Activated CD4-positive, alpha-beta T cell treated with anti-CD3 and anti-CD28 coated beads, Interleukin-10, Interleukin-2, amounts not matched to agents 100 ng/mL and 50 ng/mL, durations not matched to agents 16 hours and 8 hours (primary cell): ENCODE data around the gene EEF1AKMT4.

Source experiments
- DNase-seq: peaks from one replicate; pipeline ENCODE4 v3.0.0-alpha.2; 2020

The EEF1AKMT4 gene

DNA sequence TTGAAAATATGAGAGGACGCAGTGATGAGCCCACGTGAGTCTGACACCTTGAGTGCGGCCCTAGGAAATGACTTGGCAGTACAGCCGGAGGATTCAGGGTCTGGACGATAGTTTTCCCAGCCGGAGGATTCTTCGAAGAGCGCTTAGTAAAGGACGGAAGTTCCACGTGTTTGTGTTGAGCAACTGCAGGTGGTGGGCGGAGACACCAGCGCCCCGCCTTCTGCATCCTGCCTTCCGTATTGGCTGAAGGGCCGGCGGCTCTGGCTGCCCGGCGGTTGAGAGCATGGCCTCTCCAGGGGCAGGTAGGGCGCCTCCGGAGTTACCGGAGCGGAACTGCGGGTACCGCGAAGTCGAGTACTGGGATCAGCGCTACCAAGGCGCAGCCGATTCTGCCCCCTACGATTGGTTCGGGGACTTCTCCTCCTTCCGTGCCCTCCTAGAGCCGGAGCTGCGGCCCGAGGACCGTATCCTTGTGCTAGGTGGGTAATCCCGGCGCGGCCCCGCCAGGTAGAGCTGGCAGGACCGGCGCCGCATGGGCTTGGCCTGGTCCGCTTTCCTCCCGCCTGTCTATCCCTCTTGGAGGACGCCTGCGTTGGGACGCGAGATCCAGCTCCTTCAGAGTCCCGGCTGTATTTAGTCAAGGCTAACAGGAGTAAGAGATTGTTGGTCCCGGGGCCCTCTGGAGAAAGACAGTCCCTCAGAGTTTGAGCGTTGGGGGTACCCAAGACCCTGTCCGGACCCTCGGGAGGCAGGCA is at the start of gene EEF1AKMT4:
TSS of gene EEF1AKMT4 (plus strand) at position 261 of the 755 bp plus-strand sequence. CDS start at position 284, 23 bp downstream.
- peak; percentile 99 for DNase-seq

DNA sequence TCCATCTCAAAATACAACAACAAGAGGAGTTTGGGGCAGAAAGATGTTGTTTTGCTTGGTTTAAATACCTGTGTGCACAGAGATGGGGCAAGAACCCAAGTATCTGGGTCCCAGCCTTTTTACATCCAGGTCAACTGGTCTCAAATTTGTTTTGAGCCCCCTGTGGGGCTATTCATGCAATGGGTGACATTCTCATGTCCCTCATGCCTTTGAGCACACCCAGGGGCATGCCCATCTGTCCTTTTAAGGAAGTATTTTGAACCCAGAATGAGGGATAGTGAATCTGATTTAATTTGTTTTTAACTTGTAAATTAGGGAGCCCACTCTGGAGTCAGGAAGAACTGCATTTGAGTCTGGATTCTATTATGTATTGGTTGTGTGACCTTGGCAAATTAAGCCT is 48.6 kb upstream of the EEF1AKMT4 start:
- DNase-seq: no peak

DNA sequence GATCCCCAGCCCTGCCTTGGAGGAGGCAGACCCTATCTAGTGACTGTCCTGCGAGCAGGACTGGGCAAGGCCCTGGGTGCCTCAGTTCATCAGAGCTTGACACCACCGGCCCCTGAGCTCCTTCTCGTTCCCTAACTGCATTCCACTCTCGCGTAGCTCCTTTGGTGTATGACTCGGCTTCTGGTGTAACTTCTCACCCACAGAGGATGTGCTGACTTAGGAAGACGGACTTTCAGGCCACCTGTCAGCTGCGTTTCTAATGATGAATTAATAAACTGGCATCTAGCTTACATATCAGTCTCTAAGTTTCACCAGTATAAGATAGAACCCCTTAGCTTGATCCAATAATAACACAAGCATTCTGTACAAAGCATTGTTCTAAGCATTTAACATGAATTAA is 45.9 kb upstream of the EEF1AKMT4 start:
- DNase-seq: no peak

DNA sequence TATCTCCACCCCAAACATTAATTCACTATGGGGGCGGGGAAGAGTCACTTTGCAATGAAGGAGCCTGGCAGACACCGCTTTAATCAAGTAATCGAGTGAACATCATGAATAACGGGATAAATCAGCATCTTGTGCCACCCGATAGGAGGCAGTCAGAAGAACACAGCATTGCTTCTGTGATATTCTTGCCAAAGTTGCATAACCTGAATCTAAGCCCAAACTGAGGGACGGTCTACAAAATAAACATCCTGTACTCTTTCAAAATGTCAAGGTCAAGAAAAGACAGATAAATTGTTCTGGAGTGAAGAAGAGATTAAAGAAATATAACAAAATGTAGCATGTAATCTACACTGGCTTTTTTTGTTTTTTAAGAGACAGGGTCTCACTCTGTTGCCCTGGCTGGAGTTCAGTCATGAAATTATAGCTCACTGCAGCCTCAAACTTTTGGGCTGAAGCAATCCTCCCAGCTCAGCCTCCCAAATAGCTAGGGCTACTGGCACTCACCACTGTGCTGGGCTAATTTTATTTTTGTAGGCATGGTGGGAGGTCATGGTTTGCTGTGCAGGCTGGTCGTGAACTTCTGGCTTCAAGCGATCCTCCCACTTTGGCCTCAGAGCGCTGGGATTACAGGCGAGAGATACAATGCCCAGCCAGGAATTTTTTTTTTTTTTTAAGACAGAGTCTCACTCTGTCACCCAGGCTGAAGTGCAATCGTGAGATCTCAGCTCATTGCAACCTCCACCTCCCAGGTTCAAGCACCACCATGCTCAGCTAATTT is 40.1 kb upstream of the EEF1AKMT4 start:
- no peak for DNase-seq

DNA sequence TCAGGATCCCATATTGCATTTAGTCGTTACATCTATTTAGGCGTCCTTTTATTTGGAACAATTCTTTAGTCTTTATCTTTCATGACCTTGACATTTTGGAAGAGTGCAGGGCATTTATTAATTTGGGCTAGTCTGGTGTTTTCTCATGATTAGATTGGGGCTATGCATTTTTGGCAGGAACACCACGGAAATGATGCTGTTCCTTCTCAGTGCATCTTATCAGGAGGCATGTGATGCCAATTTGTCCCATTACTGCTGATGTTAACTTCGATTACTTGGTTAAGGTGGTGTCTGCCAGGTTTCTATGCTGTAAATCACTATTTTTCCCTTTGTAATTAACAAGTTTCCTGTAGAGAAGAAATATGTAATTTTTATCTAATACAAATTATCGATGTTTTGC is 38.2 kb upstream of the EEF1AKMT4 start:
- no peak for DNase-seq

DNA sequence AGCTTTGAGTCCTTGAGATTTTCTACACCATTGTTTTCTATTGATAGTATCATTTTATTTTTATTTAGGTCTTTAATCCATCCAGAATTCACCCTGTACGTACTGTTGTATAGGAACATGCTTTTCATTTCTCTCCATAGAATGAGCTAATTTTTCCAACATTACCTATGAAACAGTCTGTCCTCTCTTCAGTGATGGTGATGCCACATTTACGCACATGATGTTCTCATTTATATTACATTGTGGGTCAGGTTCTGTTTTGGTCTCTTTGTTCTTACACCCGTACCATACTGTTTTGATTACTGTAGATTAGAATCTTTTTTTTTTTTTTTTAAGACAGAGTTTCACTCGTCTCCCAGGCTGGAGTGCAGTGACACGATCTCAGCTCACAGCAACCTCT is 37.8 kb upstream of the EEF1AKMT4 start:
- no peak for DNase-seq

DNA sequence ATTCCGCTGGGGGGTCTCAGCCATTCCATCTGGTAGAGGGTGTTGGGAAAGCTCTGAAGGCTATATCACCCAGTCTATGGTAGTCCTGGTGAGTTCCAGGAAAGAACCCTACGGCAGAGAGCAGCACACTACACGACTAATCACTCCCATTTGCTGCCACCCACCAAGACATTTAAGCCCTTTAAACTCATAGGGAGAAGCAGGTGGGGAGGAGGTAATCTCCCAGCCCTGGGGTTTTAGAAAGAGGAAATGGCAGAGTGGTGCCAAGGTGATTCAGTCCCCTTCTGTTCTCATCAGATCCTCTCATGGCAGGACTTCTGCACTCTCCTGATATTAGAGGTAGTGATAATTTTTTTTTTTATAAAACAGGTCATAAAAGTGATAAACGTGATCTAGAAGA is 30.7 kb upstream of the EEF1AKMT4 start:
- no peak for DNase-seq

DNA sequence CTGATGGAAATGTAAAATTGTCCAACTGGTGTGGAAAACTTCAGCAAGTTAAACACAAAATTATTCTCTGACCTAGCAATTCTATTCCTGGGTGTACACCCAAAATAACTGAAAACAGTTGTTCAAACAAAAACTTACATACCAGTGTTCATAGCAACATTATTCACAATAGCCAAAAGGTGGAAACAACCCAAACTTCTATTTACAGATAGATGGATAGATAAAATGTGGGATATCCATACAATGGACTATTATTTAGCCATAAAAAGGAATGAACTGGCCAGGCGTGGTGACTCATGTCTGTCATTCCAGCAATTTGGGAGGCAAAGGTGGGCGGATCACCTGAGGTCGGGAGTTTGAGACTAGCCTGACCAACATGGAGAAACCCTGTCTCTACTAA is 27.0 kb upstream of the EEF1AKMT4 start:
- DNase-seq: no peak

DNA sequence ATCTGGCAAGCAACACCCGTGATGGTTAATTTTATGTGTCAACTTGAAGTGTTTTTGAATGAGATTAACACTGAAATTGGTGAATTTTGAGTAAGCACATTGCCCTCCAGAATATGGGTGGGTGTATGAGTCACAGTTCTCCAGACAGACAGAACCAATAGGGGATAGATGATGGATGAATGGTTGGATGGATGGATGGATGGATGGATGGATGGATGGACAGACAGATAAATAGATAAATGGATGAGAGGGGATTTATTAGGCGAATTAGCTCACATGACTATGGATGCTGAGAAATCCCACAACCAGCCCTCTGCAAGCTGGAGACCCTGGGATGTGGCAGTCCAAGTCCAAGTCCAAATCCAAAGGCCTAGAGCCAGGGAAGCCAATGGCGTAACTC is 25.5 kb upstream of the EEF1AKMT4 start:
- no peak for DNase-seq

DNA sequence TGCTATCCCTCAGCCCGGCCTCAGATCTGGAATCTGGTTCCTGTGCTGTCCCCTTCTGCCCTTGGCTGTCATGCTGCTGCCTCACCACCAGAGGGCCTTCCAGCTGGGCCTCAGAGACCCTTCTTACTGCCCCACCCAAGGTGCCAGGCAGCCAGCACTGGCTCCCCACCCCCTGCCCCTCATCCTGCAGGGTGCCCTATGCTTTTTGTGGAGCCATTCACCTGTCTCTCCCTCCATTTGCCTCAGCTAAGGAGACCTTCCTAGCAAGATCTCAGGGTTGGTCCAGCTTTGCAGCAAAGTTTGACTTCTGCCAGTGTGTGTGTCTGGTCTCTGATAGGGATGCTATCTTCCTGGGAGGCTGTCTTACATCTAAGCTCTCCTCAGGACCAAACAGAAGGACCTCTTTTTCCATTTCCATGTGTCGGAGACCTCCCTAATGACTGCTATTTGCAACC is 22.0 kb upstream of the EEF1AKMT4 start:
- DNase-seq: peak; percentile 64

DNA sequence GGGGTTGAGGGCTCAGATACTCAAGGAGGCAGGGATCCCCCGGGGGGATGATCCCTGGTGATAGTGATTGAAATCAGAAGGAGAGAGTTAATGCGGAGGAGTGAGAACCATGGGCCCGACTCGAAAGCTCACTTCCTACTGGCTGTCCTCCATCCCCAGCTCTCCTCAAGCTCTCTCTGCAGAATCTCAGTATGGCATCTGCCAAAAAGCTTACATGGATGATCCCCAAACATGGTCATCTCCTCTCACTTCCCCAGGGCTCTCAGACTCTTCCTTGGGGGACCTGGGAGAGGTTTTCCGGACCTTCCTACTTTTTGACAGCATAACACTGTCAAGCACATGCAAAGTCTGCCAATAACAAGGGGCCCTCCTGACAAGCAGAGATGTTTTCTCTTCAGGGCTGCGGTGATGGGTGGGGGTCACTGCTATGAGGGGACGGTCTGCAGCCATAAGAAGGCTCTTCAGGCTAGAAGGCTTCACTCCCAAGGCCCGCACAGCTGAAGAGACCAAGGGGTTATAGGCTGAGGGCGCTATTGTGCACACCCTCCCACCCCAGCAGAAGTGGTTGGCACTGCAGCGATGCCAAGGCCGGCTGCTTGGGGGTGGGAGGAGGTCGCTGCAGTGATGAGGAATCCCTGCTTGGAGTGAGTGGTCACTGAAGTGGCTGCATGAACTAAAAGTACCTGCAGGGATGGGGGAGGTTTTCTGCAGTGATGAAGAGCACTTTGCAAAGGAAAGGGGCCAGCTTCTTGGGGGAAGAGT is 20.9 kb upstream of the EEF1AKMT4 start:
- no peak for DNase-seq

DNA sequence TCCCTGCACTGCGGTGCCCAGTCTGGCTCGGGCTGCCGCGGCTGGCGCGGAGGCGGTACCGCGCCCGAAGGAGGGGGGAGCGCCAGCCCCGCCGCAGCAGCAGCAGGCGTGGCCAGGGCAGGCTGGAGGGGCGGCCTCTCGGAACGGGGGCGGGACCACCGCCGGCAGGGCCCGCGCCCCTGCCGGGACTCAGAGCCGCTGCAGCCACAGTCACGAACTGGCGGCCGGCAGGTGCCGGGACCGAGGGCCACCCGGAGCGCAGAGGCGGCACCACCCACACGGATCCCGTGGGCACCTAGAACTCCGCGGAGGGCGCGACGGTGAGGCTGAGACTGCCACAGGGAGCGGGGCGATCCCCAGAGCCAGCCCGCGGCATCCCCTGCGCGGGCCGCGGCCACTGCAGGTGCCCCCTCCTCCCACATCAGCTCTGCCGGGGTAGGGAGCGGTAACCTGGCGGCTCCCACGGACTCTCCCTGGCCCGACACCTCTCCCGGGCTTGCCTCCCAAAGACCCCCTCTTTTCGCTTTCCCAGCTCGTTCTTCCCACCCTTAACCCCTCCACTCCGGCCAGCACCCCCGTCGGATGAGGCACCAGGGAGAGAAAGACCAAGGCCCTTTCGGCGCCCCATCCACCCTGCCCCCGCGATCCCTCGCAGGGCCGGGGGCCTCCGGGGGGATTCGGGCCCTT is 19.9 kb upstream of the EEF1AKMT4 start, which contains the start of gene VWA5B2:
TSS of gene VWA5B2 (plus strand) at position 192 of the 687 bp plus-strand sequence. CDS start 944 bp downstream, outside the sequence.
- peak; percentile 66 for DNase-seq

DNA sequence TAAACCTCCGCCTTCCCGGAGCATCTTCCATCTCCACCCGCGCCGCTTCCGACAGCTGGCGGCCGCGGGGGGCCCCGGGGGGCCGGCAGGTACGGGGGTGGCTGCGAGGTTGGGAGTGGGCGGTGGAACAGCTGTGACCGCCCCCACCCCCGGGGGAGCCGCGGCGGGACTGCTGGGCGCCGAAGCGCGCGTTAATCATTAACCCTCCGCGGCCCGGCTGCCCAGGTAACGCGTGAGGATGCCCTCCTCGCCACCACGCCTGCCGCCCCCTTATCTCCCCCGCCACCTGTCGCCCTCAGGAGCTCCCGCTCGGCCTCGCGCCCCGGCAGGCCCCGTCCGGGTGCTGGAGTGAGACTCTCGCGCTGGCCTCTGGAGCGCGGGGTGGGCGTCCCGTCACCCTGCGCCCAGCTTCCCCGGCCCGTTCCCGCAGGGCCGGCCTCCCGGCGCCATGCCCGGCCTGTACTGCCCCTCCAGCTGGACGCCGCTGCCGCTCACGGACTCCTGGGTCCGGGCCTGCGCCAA is 19.3 kb upstream of the EEF1AKMT4 start:
- no peak for DNase-seq

DNA sequence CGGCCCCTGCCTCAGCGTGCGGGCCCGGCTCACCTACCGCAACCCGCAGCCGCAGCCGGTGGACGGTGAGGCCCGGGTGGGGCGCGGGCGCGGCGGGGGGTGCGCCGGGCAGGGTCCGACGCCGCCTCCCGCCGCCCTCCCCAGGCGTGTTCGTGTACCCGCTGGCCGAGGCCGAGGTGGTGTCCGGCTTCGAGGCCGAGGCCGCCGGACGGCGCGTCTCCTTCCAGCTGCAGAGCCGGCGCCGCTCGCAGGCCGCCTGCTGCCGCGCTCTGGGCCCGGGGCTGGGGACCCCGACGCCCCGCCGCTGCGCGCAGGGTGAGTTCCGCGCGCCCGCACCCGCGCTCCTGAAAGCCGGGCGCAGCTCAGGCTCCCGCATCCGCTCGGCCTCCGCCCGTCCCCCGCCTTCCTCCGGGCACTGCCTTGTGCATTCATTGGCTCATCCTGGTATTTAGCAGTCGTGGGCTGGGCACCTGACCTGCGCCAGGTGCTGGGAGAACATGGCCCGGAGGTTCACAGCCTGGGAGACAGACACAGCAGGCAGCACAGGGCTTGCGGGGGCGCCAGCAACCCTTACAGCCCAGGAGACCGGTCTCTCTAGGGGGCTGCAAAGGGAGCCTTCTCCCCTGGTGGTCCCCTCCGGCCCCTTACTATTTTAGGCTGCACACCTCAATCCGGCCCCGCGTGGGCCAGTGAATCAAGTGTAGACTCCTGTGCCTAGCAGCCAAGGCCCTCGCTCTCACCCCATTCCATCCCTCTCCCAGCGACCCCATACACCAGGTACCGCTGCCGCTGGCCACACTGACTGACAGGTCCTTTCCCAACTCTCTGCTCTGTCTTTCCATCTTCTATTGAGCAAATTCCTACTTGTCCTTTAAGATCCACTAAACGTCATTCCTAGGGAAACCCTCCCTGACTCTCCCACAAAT is 18.6 kb upstream of the EEF1AKMT4 start:
- DNase-seq: no peak

DNA sequence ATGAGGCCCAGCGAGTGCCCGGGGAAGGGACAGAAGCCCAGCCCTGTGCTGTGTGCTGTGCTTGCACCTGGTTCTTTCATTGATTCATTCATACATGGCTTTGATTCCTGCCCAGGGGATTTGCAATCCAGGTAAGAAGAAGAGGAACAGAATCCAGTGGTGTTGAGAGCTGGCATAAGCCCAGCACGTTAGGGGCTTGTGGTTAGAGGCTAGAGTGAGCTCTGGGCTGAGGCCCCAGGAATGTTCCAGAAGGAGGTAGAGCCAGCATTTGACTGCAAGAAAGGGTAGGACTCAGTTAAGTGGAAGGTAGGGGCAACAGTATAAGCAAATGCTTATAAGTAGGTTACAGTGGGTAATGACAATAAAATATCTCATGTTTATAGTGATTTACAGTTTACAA is 17.8 kb upstream of the EEF1AKMT4 start:
- no peak for DNase-seq

DNA sequence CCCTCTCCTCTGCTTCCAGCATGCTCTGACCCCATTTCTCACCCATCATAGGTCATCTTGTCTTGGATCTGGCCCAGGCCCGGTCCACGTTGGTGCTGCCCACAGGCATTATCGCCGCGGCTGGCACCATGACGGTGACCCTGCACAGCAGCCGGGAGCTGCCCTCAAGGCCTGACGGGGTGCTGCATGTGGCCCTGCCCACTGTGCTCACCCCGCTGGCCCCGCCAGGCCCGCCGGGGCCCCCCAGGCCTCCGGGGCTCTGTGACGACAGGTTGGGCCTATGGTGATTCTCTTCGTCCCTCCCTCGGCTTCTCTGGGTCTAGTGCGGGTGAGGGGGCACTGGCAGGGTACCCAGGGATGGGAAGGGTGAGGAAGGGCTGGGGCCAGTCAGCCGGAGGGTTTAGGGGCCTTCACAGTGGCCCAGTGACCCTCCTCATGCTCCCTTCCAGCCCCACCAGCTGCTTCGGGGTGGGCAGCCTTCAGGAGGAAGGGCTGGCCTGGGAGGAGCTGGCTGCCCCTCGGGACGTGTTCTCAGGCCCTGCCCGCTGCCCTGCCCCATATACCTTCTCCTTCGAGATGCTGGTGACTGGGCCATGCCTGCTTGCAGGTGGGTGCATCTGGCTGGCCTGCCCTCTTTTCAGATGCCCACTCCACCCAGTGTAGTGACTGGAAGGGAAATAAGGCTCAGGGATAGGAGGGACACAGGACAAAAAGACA is 16.2 kb upstream of the EEF1AKMT4 start:
- no peak for DNase-seq

DNA sequence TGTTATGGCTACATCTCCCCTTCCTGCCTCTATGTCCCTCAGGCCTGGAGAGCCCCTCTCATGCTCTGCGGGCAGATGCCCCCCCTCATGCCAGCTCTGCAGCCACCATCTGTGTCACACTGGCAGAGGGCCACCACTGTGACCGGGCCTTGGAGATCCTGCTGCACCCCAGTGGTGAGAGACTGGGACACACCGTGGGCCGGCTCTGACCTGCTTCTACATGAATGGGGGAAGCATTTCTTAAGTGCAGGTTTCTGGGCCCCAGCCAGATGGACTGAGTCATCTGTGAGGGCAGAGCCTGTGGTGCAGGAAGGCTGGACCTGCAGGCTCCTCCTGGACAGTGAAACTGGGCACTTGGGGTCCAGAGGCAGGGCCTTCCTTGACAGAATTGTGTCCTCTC is 15.2 kb upstream of the EEF1AKMT4 start:
- DNase-seq: no peak

DNA sequence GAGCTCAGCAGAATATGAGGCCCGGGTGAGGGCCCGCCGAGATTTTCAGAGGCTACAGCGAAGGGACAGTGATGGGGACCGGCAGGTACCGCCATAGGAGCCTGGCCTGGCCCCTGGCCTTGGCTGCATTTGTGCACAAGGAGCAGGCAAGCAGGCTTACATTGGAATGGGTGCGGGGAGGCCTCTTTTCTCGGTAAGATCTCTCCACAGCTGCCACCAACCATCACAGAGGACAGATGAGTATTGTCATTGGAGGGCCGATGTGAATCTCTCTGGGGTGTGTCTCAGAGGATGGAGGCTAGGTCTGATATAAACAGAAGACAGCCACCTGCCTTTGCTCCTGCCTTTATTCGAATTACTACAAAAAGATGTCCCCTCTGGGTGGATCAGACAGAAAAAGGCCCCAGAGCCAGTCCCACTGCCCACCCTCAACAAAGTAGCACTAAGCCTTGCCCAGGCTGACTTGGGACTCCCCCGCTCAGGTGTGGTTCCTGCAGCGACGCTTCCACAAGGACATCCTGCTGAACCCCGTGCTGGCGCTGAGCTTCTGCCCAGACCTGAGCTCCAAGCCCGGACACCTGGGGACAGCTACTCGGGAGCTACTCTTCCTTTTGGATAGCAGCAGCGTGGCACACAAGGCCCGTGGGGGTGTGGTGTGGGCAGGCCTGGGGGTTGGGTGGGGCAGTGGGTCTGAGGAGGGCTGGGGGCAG is 14.6 kb upstream of the EEF1AKMT4 start:
- no peak for DNase-seq

DNA sequence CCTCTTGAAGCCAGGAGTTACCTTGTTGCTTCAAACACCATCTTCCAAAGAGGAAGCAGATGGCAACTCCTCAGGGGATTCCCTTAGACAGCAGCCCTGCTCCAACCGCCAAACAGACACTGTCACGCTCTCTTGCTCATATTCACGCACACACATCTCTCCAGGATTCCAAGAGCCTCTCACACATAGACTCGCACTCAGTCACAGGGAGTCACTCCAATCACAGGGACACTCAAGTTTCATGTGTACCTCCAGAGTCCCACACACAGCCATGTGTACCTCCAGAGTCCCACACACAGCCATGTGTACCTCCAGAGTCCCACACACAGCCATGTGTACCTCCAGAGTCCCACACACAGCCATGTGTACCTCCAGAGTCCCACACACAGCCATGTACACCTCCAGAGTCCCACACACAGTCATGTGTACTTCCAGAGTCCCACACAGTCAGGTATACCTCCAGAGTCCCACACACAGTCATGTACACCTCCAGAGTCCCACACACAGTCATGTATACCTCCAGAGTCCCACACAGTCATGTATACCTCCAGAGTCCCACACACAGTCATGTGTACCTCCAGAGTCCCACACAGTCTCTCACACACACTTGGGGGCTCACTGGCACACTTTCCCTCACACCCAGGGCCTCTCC is 14.0 kb upstream of the EEF1AKMT4 start:
- no peak for DNase-seq
